ENCODE results near the gene ALG14. TPM values are rescaled to one million over a fixed set of nuclear protein-coding genes. Genes with fewer than 3 reads are reported as not detected.
"Not testable (repeated sequence)": the region's sequence is repeated elsewhere in the genome, so short reads cannot be mapped to it uniquely, and the experiment has no call there.

The ALG14 gene
- total RNA-seq, 1 experiment from 2014 or later: 4.8 TPM

DNA sequence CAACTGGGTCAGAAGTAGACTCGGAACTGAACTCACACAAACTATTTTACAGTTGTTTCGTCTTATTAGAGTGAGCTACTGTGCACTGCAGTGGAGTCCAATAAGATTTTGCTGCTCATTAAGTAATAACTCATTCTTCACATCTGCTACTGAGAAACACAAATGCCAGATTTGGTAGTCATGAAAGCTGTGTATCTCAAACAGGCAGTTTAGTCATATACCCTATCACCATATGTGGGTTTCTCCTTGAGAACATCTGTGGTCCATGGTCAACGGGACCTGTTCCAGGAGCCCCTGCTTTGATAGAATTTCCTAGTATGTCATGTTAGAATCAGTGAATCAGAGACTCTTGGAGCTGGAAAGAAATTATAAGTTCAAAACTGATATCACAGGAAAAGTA is 60.4 kb downstream of the ALG14 start:
- no peak for DNase-seq (ENCODE audit: low spot score)

GRCh38 chr1:95010158-95010557 is 62.6 kb downstream of the ALG14 start:
- no peak for DNase-seq (ENCODE audit: low spot score)

DNA sequence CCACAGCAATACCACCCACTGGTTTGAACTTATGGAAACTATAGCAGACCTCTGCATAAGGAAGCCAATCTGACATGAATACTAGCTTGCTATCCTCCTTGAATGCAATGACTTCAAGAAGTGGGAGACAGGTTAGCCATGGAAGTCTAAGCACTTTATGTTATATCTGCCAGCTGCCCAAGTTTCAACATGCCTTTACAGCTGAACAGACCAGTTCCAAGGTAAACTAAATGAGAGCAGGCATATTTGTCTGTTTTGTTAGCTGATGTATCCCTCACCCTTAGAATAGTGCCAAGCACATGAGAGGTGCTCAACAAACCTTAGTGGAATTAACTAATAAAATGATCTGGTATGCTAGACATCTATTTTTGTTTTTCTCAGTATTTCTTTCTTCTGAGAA is 65.1 kb downstream of the ALG14 start:
- DNase-seq (ENCODE audit: low spot score): no peak

DNA sequence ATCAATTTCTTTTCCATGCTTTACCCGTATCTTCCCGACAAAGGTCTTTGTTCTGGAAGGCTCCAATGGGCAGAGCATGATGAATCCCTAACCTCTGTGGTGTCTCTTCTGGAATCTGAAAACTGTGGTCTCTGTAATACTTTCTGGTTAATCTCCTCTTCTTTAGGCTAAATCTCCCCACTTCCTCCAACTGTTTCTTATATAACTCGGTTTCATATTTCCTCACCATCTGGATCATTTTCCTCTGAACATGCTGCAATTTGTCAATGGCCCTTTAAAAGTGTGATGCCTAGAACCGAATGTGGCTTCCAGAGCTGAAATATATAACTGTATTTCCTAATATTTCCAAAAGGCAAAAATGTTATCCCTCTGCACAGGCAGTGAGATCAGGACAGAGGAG is 66.1 kb downstream of the ALG14 start:
- DNase-seq (ENCODE audit: low spot score): no peak

DNA sequence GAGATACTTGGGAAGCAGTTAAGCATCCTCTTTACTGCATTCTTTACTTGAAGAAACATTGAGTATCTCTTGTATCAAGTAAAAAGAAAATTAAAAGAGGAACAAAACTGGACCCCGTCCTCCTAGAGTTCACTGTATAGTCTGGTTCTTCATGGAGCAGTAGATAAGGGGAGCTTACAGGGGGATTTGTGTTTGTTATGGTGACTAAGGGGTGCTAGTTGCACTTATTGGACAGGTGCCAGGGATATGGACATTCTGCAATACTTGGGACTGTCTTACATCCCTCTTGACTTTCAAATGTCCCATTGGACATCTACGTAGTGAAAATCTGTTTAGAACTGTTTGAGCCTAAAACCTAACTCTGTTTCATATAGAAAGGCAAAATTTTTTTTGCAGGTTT is 67.2 kb downstream of the ALG14 start:
- DNase-seq (ENCODE audit: low spot score): no peak

- no peak for DNase-seq (ENCODE audit: low spot score)
Observed at GRCh38 chr1:95004013-95004412, 68.7 kb downstream of the ALG14 start.

DNA sequence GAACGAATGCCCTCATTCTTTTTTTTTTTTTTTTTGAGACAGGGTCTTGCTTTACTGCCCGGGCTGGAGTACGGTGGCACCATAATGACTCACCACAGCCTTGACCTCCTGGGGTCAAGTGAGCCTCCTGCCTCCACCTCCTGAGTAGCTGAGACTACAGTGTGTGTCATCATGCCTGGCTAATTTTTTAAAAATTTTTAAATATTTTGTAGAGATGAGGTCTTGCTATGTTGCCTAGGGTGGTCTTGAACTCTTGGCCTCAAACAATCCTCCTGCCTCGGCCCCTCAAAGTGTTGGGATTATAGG is 69.4 kb downstream of the ALG14 start:
- DNase-seq (ENCODE audit: low spot score): no peak

GRCh38 chr1:95002540-95003432 is 70.0 kb downstream of the ALG14 start:
- DNase-seq (ENCODE audit: low spot score): peak; percentile 25

DNA sequence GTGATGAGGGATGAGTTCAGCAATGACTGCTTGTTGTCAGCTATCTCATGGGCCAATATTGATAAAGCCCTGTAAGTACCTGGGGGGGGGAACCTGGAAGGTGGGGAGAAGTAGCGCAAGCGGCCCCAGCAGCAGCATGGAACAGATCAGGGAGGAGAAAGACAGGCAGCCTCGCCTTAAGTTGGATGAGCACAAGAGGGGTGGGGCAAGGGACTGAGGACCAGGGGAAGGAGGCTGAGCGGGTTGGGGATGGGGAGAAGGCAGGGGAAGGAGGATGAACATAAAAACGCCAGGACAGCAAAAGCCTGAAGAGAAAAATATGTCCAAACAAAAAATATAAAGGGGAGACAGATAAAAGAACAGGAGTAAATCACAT is 70.6 kb downstream of the ALG14 start:
- no peak for DNase-seq (ENCODE audit: low spot score)

DNA sequence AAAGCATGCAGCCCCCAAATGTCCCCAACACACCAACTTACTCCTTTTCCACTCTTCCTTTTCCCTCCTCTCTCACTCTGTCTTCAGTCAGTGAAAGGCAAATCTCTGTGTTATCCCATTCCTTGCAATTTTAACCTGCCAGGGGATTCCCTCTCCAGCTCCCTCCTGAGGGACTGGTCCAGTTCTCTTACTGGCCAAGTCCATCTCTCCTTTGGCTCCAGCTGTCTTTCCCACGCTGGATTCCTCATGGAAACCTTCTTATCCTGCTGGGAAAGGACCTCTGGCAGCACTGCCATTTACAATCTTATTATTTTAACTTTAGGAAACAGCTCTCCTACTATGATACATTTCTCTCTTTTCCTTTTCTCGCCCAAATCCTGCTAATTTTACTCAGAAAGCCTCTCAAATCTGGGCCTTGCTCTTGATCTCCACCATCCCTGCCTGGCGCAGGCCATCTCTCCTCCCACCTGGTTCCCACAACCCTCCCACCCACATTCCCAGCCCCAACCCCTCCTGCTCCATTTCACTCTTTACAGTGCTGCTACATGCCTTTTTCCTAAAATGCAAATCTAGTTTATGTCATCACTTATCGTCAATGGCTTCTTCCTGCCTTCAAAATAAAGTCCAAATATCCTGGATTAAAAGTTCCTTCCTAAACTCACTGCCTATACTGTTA is 73.2 kb downstream of the ALG14 start:
- no peak for DNase-seq (ENCODE audit: low spot score)

- DNase-seq (ENCODE audit: low spot score): no peak
Observed at GRCh38 chr1:94998748-94999147, 74.0 kb downstream of the ALG14 start.

- no peak for DNase-seq (ENCODE audit: low spot score)
Observed at GRCh38 chr1:94998114-94998513, 74.6 kb downstream of the ALG14 start.

DNA sequence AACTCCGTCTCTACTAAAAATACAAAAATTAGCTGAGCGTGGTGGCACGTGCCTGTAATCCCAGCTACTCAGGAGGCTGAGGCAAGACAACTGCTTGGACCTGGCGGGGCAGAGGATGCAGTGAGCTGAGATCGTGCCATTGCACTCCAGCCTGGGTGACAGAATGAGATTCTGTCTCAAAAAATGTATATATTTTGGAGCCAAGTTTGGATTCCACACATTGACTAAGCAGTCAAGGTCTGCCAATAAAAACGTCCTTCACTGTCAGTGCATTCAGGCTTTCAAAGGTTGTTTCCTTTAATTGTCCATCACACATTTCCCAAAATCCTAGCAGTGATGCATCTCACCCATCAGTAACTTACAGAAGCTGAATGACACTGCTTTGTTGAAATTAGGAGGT is 77.2 kb downstream of the ALG14 start:
- not testable (repeated sequence) for DNase-seq (ENCODE audit: low spot score)

DNA sequence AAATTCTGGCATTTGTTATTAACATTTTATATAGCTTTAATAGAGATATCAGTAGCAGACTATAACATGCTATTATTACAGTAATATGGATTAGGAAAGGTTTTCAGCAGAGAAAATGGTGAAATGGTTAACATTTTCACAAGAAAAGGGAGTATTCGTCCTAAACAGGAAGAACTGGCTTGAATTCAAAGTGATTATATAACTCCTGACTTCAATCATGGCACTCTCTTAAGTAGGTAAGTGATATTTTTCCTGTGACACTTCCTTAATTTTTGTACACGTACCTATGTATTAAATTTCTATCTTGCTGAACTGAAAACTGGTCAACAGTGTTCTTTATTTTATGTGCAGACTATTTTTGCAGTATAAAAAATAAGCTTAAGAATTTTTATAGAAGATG is 77.9 kb downstream of the ALG14 start:
- DNase-seq (ENCODE audit: low spot score): no peak

GRCh38 chr1:94993931-94994645 is 78.7 kb downstream of the ALG14 start:
- DNase-seq (ENCODE audit: low spot score): no peak

DNA sequence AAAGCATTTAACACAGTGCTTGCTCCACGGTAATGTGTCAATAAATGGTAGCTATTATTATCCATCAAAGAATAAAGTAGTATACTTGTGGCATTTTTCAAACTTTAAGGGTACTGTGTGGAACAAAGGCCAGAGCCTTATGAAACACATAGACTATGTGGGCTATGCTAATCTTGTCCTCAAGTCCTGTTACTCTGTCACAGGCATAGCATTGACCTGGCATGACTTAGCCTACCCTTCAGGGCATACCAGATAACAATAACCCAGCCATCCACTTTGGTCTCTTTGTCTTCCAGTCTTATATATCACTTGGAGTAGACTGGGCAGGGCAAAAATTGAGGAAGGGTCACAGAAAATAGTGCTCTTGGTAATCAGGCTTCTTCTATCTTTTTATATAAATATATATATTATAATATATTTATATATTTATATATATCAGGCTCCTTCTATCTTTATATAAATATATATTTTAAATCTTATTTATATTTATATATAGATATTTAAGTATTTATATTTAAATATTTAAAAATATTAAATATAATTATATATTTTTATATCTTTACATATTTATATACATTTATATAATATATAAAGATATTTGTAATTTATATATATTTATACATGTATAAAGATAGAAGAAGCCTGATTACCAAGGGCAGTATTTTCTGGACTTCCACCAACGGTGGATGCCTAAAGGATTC is 79.7 kb downstream of the ALG14 start:
- DNase-seq (ENCODE audit: low spot score): no peak

DNA sequence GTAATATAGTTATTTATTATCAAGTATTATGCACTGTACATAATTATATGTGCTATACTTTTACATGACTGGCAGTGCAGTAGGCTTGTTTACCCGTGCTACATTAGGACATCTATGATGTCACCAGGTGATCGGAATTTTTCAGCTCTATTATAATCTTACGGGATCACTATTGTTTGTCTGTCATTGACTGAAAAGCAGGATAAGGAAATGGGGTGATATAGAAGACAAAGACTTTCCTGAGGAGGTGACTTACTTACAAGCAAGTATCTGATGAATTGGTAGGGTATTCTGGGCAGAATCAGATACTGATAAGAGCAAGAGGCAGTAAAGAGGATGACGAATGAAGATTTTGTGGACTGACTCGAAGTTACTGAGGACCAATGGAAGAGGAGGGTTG is 80.6 kb downstream of the ALG14 start:
- no peak for DNase-seq (ENCODE audit: low spot score)

GRCh38 chr1:94989911-94990473 is 82.8 kb downstream of the ALG14 start:
- no peak for DNase-seq (ENCODE audit: low spot score)

DNA sequence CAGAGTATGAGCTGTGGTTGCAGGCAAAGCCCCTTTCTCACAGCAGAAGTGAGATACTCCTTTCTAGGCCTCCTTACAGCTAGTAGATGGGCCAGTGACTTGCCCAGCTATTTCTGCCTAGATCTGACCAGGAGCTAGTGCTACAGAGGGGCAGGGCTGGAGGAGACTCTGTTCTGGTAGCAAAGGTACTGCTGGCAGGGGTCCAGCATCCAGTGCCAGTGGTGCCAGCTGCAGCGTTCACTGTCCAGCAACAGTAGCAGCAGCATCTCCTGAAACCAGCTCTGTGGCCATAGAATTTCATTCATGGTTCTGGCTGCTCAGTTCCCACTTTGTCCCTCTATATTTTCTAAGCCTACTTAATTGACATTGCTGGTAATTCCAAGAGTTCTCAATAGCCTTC is 83.4 kb downstream of the ALG14 start:
- no peak for DNase-seq (ENCODE audit: low spot score)

DNA sequence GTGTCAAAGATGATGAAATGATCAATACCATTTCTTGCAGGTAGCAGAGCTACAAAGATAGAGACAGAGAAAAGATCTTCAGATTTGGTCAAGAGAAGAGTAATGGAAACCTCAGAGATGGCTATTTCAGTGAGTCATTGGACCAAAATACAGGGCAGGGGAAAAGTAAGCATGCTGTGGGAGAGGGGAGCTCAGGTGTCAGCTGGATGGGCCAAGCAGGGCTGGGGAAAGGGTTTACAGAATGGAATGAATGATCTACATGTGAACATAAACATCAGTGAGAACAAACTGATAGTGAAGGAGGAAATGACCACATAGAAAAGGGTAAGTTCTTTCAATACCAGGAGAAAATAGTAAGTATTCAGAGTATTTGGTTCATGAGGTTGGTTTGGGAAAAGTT is 84.4 kb downstream of the ALG14 start:
- DNase-seq (ENCODE audit: low spot score): no peak

- peak; percentile 34 for DNase-seq (ENCODE audit: low spot score)
Observed at GRCh38 chr1:94986783-94987182, 86.0 kb downstream of the ALG14 start.

GRCh38 chr1:94983171-94983739 is 89.5 kb downstream of the ALG14 start:
- DNase-seq (ENCODE audit: low spot score): no peak
